Epithelial cell of proximal tubule (primary cell): Measurements from ENCODE around the gene DPP10. TPM values are rescaled to one million over a fixed set of nuclear protein-coding genes. Genes with fewer than 3 reads are reported as not detected.

Experiments used
- DNase-seq: peaks from one replicate; pipeline ENCODE4 v3.0.0-alpha.2; 2011; ENCODE audit warnings: low read depth
- H3K4me3 ChIP-seq: 2 replicates; pipeline ENCODE4 v1.5.1; 2011; ENCODE audit warnings: low read depth, mild to moderate bottlenecking, low read length
- CTCF ChIP-seq: conservative IDR thresholded peaks from 2 replicates; pipeline ENCODE4 v1.5.1; 2012; ENCODE audit warnings: low read depth, mild to moderate bottlenecking, low read length
- total RNA-seq: library from RNA; depleted of rRNA; stranded (reverse); fragments of >200 nt; gene quantifications from 2 replicates; pipeline ENCODE4 v1.2.3, GENCODE V29; 2015

DPP10 gene
- total RNA-seq, 1 donor from 2014 or later, result 0.06 TPM

GRCh38 chr2:115603285-115603684 lies 1160.8 kb downstream of the DPP10 start:
- TF ChIP-seq CTCF, result no peak
- DNase-seq, result no peak
- no peak overlapping the region for H3K4me3 ChIP-seq

- TF ChIP-seq CTCF, result no peak
- no peak for DNase-seq
- H3K4me3 ChIP-seq, result no peak overlapping the region
These were observed 1163.9 kb downstream of the DPP10 start for GRCh38 chr2:115606350-115606749.

GRCh38 chr2:115609978-115610377 lies 1167.5 kb downstream of the DPP10 start:
- no peak overlapping the region for H3K4me3 ChIP-seq
- DNase-seq, result no peak
- TF ChIP-seq CTCF, result no peak

- no peak for DNase-seq
- no peak for TF ChIP-seq CTCF
- H3K4me3 ChIP-seq, result no peak overlapping the region
These were observed 1168.4 kb downstream of the DPP10 start for GRCh38 chr2:115610888-115611287.

GRCh38 chr2:115624332-115624731 lies 1181.9 kb downstream of the DPP10 start:
- no peak for DNase-seq
- no peak for TF ChIP-seq CTCF
- H3K4me3 ChIP-seq, result no peak overlapping the region

- TF ChIP-seq CTCF, result no peak
These were observed 1192.1 kb downstream of the DPP10 start for GRCh38 chr2:115634578-115634977.

GRCh38 chr2:115635430-115635829 lies 1193.0 kb downstream of the DPP10 start:
- no peak overlapping the region for H3K4me3 ChIP-seq
- TF ChIP-seq CTCF, result no peak
- no peak for DNase-seq

More at GRCh38 chr2:115634578-115634977, 1192.1 kb downstream of the DPP10 start:
- no peak overlapping the region for H3K4me3 ChIP-seq
- no peak for DNase-seq
